ENCODE data around the gene HGFAC. TPM values are rescaled to one million over a fixed set of nuclear protein-coding genes. Genes with fewer than 3 reads are reported as not detected.

Gene HGFAC
- total and polyA plus RNA-seq, 2 of the 13 experiments (the other 11 are each of a cell fraction or from before 2014, with no cell fraction given): 8.5 to 63.6 TPM

DNA sequence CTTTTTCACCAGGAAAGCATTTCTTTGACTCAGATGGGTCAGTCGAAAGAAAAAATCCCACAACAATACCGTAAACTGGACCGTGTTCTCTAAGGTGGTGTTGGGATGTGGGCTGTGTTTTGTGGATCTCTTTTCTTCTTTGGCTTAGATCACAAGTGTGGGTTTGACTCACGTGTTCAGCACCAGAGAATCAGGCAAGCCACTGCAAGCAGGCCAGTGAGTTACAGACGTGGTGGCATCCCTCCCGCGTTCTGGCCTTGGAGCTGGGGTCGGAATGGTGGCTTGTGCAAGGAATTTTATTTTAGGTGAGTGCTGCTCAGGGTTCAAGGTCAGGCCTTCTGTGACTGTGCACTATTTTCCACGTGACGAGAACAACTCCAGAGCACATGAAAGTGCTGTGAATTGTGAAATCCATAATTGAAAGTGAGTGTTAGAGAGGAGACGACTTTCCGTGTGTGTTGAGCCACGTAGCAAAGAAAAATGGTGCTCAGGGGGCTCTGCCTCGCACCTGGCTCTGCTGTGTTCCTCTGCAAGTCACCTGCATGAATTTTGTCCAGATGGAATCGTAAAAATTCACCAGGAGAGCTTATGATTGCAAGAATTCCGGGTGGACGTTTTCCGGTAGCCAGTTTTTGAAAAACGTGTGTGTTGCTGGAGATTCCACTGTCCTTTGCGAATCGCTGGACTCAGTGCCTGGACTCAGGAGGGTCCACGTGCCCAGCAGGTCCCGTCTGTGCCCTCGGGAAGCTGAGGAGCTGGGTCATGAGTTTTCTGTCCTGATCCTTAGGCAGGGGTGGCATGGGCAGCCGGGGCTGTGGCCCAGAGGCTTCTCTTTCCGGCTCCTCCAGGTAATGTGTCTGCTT, 33.6 kb upstream of the HGFAC start (continued):
- TF ChIP-seq, protein P1, sequence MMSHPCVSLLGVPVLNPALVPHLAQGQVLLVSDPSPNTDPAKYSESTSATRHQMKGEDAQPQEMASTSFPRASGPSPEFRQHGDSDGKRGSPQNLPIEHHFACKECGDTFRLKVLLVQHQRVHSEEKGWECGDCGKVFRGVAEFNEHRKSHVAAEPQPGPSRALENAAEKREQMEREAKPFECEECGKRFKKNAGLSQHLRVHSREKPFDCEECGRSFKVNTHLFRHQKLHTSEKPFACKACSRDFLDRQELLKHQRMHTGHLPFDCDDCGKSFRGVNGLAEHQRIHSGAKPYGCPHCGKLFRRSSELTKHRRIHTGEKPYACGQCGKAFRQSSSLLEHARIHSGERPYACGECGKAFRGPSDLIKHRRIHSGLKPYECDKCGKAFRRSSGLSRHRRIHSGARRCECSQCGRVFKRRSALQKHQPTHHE (CRISPR knock-in tag; IDR thresholded peaks at IDR 0.05; ENCODE audit: borderline replicate concordance): peak; percentile 19; the same call in 1 of the 2 replicates
- TF ChIP-seq CSRNP2 (CRISPR knock-in tag; conservative IDR thresholded peaks at IDR 0.05; ENCODE audit: low read depth): no peak
- TF ChIP-seq, protein P2, sequence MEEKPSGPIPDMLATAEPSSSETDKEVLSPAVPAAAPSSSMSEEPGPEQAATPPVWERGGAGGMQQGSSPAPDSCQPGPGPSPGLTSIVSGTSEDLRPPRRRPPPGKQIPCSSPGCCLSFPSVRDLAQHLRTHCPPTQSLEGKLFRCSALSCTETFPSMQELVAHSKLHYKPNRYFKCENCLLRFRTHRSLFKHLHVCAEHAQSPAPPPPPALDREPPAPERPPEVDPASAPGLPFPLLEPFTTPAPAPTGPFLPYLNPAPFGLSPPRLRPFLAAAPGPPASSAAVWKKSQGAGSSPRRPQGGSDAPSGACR (CRISPR knock-in tag; IDR thresholded peaks at IDR 0.05): 0 out of 2 replicates have a peak, but pooled peaks have one; percentile 69
- no peak for TF ChIP-seq PLRG1 (conservative IDR thresholded peaks at IDR 0.05)
- TF ChIP-seq, protein P3, sequence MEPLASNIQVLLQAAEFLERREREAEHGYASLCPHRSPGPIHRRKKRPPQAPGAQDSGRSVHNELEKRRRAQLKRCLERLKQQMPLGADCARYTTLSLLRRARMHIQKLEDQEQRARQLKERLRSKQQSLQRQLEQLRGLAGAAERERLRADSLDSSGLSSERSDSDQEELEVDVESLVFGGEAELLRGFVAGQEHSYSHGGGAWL (CRISPR knock-in tag; IDR thresholded peaks at IDR 0.05): peak; percentile 44; the same call in 1 of the 2 replicates
- TF ChIP-seq ZNF839 (CRISPR knock-in tag; IDR thresholded peaks at IDR 0.05; ENCODE audit: borderline replicate concordance): no peak
- no peak for TF ChIP-seq MEIS2 (CRISPR knock-in tag; IDR thresholded peaks at IDR 0.05)
- TF ChIP-seq, protein P4, sequence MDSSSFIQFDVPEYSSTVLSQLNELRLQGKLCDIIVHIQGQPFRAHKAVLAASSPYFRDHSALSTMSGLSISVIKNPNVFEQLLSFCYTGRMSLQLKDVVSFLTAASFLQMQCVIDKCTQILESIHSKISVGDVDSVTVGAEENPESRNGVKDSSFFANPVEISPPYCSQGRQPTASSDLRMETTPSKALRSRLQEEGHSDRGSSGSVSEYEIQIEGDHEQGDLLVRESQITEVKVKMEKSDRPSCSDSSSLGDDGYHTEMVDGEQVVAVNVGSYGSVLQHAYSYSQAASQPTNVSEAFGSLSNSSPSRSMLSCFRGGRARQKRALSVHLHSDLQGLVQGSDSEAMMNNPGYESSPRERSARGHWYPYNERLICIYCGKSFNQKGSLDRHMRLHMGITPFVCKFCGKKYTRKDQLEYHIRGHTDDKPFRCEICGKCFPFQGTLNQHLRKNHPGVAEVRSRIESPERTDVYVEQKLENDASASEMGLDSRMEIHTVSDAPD (CRISPR knock-in tag; IDR thresholded peaks at IDR 0.05): no peak
- peak; percentile 67; the same call in 1 of the 2 replicates for TF ChIP-seq ZFP36L1 (CRISPR knock-in tag; IDR thresholded peaks at IDR 0.05)
- TF ChIP-seq, protein P5, sequence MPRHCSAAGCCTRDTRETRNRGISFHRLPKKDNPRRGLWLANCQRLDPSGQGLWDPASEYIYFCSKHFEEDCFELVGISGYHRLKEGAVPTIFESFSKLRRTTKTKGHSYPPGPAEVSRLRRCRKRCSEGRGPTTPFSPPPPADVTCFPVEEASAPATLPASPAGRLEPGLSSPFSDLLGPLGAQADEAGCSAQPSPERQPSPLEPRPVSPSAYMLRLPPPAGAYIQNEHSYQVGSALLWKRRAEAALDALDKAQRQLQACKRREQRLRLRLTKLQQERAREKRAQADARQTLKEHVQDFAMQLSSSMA (CRISPR knock-in tag; IDR thresholded peaks at IDR 0.05): no peak
- peak; percentile 66 for TF ChIP-seq ZNF543 (CRISPR knock-in tag; IDR thresholded peaks at IDR 0.05)
- TF ChIP-seq KDM1A (CRISPR knock-in tag; IDR thresholded peaks at IDR 0.05): no peak
- no peak for TF ChIP-seq SNRNP70 (IDR thresholded peaks at IDR 0.05; ENCODE audit: low read depth, low read length)
- peak; percentile 4; the same call in 1 of the 2 replicates for TF ChIP-seq MTA1 (CRISPR knock-in tag; IDR thresholded peaks at IDR 0.05; ENCODE audit: borderline replicate concordance)
- no peak for TF ChIP-seq ZNF510 (CRISPR knock-in tag; IDR thresholded peaks at IDR 0.05; ENCODE audit: low read depth)
- TF ChIP-seq ZKSCAN1 (IDR thresholded peaks at IDR 0.05; ENCODE audit: low read length): no peak
- TF ChIP-seq FOXK2 (IDR thresholded peaks at IDR 0.05): no peak
- no peak for TF ChIP-seq ZFP36 (IDR thresholded peaks at IDR 0.05; ENCODE audit: borderline replicate concordance, low read depth, low read length, partially characterized antibody)
- TF ChIP-seq, protein P6, sequence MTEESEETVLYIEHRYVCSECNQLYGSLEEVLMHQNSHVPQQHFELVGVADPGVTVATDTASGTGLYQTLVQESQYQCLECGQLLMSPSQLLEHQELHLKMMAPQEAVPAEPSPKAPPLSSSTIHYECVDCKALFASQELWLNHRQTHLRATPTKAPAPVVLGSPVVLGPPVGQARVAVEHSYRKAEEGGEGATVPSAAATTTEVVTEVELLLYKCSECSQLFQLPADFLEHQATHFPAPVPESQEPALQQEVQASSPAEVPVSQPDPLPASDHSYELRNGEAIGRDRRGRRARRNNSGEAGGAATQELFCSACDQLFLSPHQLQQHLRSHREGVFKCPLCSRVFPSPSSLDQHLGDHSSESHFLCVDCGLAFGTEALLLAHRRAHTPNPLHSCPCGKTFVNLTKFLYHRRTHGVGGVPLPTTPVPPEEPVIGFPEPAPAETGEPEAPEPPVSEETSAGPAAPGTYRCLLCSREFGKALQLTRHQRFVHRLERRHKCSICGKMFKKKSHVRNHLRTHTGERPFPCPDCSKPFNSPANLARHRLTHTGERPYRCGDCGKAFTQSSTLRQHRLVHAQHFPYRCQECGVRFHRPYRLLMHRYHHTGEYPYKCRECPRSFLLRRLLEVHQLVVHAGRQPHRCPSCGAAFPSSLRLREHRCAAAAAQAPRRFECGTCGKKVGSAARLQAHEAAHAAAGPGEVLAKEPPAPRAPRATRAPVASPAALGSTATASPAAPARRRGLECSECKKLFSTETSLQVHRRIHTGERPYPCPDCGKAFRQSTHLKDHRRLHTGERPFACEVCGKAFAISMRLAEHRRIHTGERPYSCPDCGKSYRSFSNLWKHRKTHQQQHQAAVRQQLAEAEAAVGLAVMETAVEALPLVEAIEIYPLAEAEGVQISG (CRISPR knock-in tag; IDR thresholded peaks at IDR 0.05): peak; percentile 66
- no peak for TF ChIP-seq ZNF367 (CRISPR knock-in tag; IDR thresholded peaks at IDR 0.05; ENCODE audit: borderline replicate concordance)

All from HepG2 (cell line).